ENCODE results near the gene TBC1D14.

The TBC1D14 gene

GRCh38 chr4:6951880-6952381, 42.3 kb downstream of the TBC1D14 start:
- in situ Hi-C loops (cut with MboI; ENCODE audit: low sequenced_read_pairs, unreplicated experiment): no loop called here
- no peak for TF ChIP-seq CTCF (IDR thresholded peaks at IDR 0.05; ENCODE audit: borderline replicate concordance, control extremely low read depth, extremely low read depth, insufficient read depth, missing control alignments)

GRCh38 chr4:6953751-6954380, 44.2 kb downstream of the TBC1D14 start:
- no peak for TF ChIP-seq CTCF (IDR thresholded peaks at IDR 0.05; ENCODE audit: borderline replicate concordance, control extremely low read depth, extremely low read depth, insufficient read depth, missing control alignments)
- no peak for DNase-seq (ENCODE audit: low spot score)
- in situ Hi-C loops (cut with MboI; ENCODE audit: low sequenced_read_pairs, unreplicated experiment): no loop called here

More at GRCh38 chr4:6951880-6952381, 42.3 kb downstream of the TBC1D14 start:
- DNase-seq (ENCODE audit: low spot score): no peak

GRCh38 chr4:6955261-6955911, 45.8 kb downstream of the TBC1D14 start:
- DNase-seq (ENCODE audit: low spot score): no peak
- in situ Hi-C loops (cut with MboI; ENCODE audit: low sequenced_read_pairs, unreplicated experiment): no loop called here

GRCh38 chr4:6956087-6956433, 46.4 kb downstream of the TBC1D14 start:
- in situ Hi-C loops (cut with MboI; ENCODE audit: low sequenced_read_pairs, unreplicated experiment): no loop called here
- DNase-seq (ENCODE audit: low spot score): no peak
- TF ChIP-seq CTCF (IDR thresholded peaks at IDR 0.05; ENCODE audit: borderline replicate concordance, control extremely low read depth, extremely low read depth, insufficient read depth, missing control alignments): no peak

More at GRCh38 chr4:6955261-6955911, 45.8 kb downstream of the TBC1D14 start:
- TF ChIP-seq CTCF (IDR thresholded peaks at IDR 0.05; ENCODE audit: borderline replicate concordance, control extremely low read depth, extremely low read depth, insufficient read depth, missing control alignments): no peak

GRCh38 chr4:6956434-6957147, 47.0 kb downstream of the TBC1D14 start:
- no peak for TF ChIP-seq CTCF (IDR thresholded peaks at IDR 0.05; ENCODE audit: borderline replicate concordance, control extremely low read depth, extremely low read depth, insufficient read depth, missing control alignments)
- no peak for DNase-seq (ENCODE audit: low spot score)
- in situ Hi-C loops (cut with MboI; ENCODE audit: low sequenced_read_pairs, unreplicated experiment): no loop called here

GRCh38 chr4:6957148-6957520, 47.5 kb downstream of the TBC1D14 start:
- in situ Hi-C loops (cut with MboI; ENCODE audit: low sequenced_read_pairs, unreplicated experiment): no loop called here
- no peak for DNase-seq (ENCODE audit: low spot score)
- no peak for TF ChIP-seq CTCF (IDR thresholded peaks at IDR 0.05; ENCODE audit: borderline replicate concordance, control extremely low read depth, extremely low read depth, insufficient read depth, missing control alignments)
